Fibroblast of lung (primary cell): ENCODE data around the gene STAM.

Source experiments
- EZH2 ChIP-seq: IDR thresholded peaks from 2 replicates; pipeline ENCODE4 v1.5.1; 2012; ENCODE audit warnings: low read length, control low read depth, mild to moderate bottlenecking; ENCODE audit errors: missing control alignments
- TF ChIP-seq, protein P1 (sequence below), 2 donors: IDR thresholded peaks in 1 of 2; conservative IDR thresholded peaks in 1 of 2; 1 replicate in 1 of 2; 2 replicates in 1 of 2; pipeline ENCODE4 v1.5.1; 2011 to 2012; ENCODE audit warnings: low read length in 2 of 2, control low read depth in 1 of 2, inconsistent platforms in 1 of 2, low read depth in 1 of 2, mild to moderate bottlenecking in 1 of 2

DNA sequence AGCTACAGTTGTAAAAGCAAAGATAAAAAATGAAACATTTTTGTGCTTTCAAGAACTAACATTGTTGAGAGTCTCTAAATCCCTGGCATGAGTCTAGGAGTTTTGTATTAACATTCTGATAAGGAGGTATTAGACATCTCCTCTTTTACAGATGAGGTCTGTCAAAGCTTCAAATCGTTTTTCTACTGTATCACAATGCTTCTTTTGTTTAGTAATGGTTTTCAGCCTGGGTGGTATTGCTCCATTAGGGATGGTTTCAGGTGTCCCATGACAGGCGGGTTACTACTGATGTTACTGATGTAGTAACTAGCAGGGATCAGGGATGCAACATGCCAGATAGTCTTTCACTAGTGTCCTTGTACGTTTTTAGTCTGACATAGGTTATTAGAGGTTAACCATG, 27.4 kb downstream of the STAM start:
- TF ChIP-seq, protein P1, sequence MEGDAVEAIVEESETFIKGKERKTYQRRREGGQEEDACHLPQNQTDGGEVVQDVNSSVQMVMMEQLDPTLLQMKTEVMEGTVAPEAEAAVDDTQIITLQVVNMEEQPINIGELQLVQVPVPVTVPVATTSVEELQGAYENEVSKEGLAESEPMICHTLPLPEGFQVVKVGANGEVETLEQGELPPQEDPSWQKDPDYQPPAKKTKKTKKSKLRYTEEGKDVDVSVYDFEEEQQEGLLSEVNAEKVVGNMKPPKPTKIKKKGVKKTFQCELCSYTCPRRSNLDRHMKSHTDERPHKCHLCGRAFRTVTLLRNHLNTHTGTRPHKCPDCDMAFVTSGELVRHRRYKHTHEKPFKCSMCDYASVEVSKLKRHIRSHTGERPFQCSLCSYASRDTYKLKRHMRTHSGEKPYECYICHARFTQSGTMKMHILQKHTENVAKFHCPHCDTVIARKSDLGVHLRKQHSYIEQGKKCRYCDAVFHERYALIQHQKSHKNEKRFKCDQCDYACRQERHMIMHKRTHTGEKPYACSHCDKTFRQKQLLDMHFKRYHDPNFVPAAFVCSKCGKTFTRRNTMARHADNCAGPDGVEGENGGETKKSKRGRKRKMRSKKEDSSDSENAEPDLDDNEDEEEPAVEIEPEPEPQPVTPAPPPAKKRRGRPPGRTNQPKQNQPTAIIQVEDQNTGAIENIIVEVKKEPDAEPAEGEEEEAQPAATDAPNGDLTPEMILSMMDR (conservative IDR thresholded peaks at IDR 0.05 in 1 of 2, IDR thresholded peaks at IDR 0.05 in 1 of 2; ENCODE audit: low read depth in 1 of 2, low read length in 2 of 2), result no peak
- no peak for TF ChIP-seq EZH2
